GM12875 (cell line): Measurements from ENCODE around the gene SYT12.

Experiments
- H3K4me3 ChIP-seq: one replicate; pipeline ENCODE4 v1.5.1; 2011; ENCODE audit warnings: low read depth, low read length, control low read depth
- CTCF ChIP-seq: IDR thresholded peaks from 2 replicates; pipeline ENCODE4 v1.5.1; 2011; ENCODE audit warnings: low read depth, mild to moderate bottlenecking, control low read depth, inconsistent platforms, low read length, moderate library complexity, borderline replicate concordance; ENCODE audit not compliant: insufficient read depth

Gene SYT12

GRCh38 chr11:66978229-66978628 lies 44.7 kb upstream of the SYT12 start:
- no peak for TF ChIP-seq CTCF
- no peak overlapping the region for H3K4me3 ChIP-seq

- TF ChIP-seq CTCF, result no peak
- H3K4me3 ChIP-seq, result no peak overlapping the region
Measured at GRCh38 chr11:66978717-66979116, 44.2 kb upstream of the SYT12 start.

GRCh38 chr11:66979336-66979980 lies 43.5 kb upstream of the SYT12 start:
- H3K4me3 ChIP-seq, result no peak overlapping the region
- TF ChIP-seq CTCF, result no peak

GRCh38 chr11:66981976-66982578 lies 40.9 kb upstream of the SYT12 start:
- H3K4me3 ChIP-seq, result no peak overlapping the region
- no peak for TF ChIP-seq CTCF

GRCh38 chr11:66983275-66983924 lies 39.5 kb upstream of the SYT12 start:
- H3K4me3 ChIP-seq, result no peak overlapping the region
- no peak for TF ChIP-seq CTCF

GRCh38 chr11:66985508-66986177 lies 37.3 kb upstream of the SYT12 start:
- TF ChIP-seq CTCF, result no peak
- H3K4me3 ChIP-seq, result no peak overlapping the region
